IPS-11a (cell line): ENCODE results near the gene NUPR2.
"Not testable (repeated sequence)": the region's sequence is repeated elsewhere in the genome, so short reads cannot be mapped to it uniquely, and the experiment has no call there.

Experiments used
- H3K4me3 ChIP-seq: one replicate; pipeline ENCODE4 v1.5.1; 2013; ENCODE audit warnings: low read depth, low read length, control low read depth

The NUPR2 gene, protein sequence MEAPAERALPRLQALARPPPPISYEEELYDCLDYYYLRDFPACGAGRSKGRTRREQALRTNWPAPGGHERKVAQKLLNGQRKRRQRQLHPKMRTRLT

DNA sequence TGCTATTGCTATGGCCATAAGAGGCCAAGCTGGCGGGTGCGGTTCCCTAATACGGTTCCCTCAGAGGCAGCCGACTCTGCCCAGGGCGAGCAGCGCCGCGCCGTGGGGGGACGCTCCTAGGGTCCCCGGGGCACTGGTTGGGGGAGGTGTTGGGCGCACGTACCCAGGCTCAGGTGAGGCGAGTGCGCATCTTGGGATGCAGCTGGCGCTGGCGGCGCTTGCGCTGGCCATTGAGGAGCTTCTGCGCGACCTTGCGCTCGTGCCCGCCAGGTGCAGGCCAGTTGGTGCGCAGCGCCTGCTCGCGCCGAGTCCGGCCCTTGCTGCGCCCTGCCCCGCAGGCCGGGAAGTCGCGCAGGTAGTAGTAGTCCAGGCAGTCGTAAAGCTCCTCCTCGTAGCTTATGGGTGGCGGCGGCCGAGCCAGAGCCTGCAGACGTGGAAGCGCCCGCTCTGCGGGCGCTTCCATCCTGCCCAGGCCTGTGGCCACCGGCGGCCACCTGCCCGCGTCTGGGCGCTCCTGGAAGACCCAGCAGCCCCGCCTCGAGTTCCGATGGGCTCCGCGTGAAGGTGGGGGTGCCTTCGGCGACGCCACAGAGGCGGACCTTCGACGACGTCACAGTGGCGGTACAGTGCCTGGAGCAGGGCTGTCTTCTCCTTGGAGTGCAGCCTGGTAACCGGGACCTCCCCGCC lies at the start of gene NUPR2:
Gene NUPR2, minus strand, starts transcription at position 566 of the 687 bp plus-strand sequence. Its CDS starts 103 bp downstream, at position 463.
- H3K4me3 ChIP-seq = no peak within 1 kb of the TSS

DNA sequence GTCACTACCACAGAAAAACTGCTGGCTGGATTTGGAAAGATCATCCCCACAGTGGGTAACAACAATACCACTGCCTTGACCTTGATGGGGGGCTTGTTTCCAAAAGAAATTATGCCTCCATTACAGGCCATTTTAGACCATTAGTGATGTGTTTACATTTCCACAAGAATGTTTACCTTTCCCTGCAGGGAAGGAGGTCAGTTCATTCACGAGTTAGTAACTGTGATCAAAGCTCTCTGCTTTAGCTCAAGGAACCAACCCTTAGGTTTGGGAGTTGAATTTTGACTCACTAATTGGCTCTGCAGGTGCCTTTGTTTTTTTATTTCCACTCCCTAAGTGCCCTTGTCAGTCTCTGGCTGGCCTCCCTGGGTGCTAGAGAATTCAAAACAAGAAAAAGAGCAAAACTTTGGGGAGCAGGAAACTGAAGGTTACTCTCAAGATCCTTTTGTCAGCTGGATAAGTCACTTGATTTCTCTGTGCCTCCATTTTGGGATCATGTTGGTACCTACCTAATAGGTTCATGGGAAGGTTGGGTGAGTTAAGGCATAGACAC lies 41.1 kb upstream of the NUPR2 start:
- no peak overlapping the region for H3K4me3 ChIP-seq

DNA sequence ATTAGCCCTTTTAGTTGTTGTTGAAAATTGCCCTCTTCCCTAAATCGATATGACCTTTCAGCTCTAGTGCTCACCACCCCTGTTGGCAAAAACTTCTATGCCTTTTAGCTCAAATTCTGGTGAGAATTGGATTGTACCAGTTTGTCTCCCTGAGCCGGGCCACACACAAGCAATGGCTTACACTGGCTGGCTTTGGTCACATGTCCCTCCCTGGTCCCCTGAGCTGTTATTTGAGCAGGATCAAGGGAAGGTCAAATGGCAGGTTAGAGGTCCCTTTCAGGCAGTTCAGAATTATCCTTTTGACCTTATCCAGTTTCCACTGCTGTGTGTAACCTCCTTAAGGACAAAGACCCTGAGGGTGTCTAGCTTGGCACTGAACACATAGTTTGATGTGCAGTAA lies 14.8 kb upstream of the NUPR2 start:
- not testable (repeated sequence) for H3K4me3 ChIP-seq

DNA sequence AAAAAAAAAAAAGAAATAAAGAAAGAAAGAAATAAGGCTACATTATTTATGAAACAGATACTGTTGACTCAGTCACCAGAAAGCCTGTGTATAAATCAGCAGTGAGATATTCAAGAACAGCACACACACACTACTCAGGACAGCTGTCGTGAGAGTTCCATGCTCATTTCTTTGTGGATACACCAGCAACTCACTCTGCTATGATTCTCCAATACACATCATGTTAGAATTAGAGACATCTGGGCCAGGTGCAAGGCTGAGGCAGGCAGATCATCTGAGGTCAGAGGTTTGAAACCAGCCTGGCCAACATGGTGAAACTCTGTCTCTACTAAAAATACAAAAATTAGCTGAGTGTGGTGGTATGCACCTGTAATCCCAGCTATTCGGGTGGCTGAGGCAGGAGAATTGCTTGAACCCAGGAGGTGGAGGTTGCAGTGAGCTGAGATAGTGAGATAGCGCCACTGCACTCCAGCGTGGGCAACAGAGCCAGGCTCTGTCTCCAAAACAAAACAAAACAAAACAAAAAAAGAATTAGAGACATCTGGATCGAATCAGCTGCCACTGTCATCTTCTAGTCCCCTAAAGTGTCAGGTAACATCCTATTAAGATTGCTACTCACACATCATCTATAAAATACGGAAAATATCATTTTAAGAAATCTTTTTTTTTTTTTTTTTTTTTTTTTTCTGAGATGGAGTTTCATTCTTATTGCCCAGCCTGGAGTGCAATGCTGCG lies 11.2 kb upstream of the NUPR2 start:
- H3K4me3 ChIP-seq = no peak overlapping the region

DNA sequence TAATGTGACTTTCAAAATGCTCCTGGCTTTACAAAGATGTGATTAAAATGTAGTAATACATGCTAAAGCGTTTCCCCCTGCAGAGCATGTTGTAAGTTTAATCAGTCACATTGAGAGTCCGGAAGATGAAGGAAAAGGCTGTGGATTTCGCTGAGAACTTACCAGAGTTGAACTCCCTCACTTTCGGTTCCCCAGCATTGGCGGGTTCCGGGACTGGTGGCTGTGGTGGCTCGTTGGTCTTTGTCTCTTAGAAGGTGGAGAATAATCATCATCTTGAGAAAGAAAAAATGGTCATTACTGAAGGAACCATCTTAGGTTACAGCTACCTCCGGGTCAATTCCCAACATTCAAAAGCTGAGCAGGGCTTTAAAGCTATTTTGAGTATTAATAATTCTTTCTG lies 9.6 kb upstream of the NUPR2 start:
- H3K4me3 ChIP-seq = no peak overlapping the region

DNA sequence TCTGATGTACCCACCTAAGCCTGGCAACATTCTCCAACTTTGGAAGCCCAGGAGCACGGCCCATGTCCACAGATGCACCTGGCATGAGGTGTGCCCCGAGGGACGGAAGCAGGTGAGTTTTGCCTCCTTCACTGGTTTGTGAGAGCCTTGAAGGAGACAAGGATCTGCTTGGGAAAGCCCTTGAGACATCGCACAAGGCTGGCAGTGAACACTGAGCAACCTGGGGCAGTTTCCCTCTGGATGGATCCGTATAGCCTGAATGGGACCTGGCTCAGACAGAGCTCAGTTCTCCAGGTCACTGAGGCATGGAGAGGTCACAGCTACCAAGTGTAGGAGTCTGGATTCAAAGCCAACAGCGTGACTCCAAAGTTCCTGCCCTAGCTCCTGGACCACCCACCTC lies 8.8 kb upstream of the NUPR2 start:
- H3K4me3 ChIP-seq = no peak overlapping the region

DNA sequence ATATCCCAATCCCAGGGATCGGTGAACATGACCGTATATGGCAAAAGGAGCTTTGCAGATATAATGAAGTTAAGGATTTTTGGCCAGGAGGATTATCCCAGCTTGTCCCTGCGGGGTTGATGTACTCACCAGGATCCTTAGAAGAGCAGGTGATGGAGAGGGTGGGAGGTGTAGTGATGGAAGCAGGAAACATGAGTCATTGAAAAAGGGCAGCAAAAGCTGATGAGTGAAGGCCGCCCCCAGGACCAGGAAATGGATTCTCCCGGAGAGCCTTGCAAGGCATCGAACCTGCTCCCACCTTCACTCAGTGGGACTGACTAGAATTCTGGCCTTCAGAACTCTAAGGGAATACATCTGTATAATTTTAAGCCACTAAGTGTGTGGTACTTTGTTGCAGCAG lies 5.2 kb upstream of the NUPR2 start:
- H3K4me3 ChIP-seq = no peak overlapping the region

DNA sequence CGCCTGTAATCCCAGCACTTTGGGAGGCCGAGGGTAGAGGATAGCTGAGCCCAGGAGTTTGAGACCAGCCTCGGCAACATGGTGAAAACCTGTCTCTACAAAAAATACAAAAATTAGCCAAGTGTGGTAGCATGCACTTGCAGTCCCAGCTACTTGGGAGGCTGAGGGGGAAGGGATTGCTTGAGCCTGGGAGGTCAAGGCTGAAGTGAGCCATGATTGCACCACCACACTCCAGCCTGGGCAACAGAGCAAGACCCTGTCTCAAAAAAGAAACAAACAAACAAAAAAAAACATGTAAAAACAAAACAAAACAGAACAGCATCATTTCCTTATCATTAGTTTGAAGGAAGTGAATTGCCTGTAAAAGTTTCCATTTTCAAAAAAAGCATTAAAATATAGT lies 4.0 kb downstream of the NUPR2 start:
- not testable (repeated sequence) for H3K4me3 ChIP-seq

DNA sequence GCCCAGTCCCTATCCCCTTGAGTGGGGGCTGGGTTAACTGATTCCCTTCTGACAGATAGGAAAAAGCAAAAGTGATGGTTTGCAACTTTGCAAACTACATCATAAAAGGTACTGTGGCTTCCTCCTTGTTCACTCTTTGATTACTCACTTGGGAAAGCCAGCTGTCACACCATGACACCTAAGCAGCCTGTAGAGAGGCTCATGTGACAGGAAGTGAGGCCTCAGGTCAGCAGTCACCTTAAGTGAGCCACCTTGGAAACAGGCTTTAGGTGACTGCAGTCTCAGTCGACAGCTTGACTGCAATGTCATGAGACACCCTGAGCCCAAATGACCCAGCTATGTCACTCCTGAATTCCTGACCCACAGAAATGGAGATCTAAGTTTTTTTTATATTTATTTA lies 5.6 kb downstream of the NUPR2 start:
- no peak overlapping the region for H3K4me3 ChIP-seq

DNA sequence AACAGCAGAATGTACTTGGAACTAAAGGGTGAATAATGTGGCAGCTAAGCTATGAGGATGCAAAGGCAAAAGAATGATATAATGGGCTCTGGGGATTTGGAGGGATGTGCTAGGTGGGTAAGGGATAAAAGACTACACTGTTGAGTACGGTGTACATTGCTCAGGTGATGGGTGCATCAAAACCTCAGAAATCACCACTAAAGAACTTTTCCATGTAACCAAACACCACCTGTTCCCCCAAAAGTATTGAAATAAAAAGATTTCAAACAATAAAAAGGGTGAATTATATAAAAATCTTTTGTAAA lies 8.3 kb downstream of the NUPR2 start:
- H3K4me3 ChIP-seq = no peak overlapping the region

DNA sequence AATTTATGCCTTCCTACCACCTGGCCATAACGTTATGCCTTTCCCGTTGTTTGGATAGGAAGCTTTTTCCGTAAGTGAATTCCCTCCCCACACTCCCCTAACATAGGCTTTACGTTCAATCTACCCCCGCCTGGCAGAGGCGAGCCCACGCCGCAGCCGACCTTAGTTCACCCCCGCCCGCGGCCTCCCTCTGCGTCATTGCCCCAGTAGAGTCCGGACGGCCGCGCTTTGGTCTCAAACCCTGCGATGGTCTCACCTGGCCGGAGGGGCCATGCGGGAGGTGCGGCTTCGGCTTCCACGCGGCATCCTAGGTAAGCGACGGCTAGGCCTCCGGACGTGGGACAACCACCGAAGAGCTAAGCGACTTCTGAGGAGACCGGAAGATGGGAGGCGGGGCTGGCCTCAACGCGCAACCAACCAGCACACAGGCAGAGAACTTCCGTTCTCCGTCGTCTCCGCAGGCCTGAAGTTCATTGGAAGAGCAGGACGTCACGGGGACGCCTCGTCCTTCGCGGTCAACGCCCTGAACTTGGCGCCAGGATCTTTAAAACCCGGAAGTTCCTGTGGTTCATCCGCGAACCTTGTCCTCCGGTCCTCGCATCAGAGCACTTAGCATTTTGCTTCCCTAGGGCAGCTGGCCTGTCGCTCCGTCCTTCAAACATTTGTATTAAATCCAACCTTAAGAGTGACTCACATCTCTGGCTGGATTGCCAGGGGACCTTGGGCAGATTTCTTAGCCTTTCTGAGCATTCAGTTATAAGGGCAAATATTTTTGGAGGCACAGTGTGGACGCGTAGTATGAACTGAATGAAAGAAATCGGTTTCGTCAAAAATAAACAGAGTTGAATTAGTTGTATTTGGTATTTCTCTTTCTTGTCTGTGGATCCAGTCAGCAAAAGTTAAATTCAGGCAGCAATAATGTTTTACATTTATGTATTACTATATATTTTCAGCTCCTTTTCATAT lies 9.8 kb downstream of the NUPR2 start, which contains the start of gene CHCHD2:
Gene CHCHD2, minus strand, starts transcription at position 369 of the 966 bp plus-strand sequence. Its CDS starts 63 bp downstream, at position 306.
- peak within 1 kb of the TSS; percentile 58 for H3K4me3 ChIP-seq

DNA sequence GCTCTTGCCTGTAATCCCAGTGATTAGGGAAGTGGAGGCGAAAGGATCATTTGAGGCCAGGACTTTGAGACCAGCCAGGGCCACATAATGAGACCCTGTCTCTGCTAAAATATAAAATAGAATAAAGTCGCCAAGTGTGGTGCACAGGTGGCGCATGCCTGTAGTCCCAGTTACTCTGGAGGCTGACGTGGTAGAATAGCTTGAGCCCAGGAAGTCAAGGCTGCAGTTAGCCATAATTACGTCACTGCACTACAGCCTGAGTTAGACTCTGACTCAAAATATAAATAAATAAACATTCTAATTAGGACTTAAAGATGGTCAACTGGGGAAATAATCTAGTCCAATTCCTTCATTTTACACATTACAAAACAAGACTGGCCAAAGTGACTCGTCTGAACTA lies 10.7 kb downstream of the NUPR2 start:
- H3K4me3 ChIP-seq = peak overlapping the region; percentile 58

DNA sequence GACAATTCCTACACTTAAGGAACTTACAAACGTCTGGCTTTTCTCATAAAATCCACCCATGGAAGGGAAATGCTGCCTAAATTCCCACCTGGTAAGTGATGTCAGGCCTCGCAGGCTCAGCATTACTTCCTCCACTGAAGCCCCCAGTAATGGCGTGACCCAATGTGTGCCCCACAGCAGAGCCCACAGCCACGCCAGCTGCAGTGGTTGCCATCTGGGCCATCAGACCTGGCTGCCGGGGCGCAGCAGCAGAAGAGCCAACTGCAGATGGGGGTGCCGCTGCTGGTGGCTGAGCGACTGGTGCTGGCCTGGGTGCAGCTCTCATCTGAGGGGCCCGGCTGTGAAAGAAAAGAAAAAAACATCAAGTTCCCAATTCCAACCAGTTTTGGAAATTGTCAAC lies 12.1 kb downstream of the NUPR2 start:
- not testable (repeated sequence) for H3K4me3 ChIP-seq

DNA sequence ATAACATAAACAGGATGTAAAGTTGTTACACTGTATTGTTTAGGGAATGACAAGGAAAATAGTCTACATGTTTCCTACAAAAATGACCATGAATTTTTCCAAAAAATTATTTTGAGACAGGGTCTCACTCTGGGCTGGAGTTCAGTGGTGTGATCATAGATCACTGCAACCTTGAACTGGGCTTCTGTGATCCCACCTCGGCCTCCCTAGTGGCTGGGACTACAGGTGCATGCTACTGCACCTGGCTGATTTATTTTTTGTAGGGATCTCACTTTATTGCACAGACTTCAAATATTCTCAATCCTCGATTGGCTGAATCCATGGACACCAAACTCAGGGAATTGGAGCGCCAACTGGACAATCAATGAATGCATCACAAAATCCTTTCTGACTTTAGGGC lies 16.6 kb downstream of the NUPR2 start:
- H3K4me3 ChIP-seq = no peak overlapping the region

DNA sequence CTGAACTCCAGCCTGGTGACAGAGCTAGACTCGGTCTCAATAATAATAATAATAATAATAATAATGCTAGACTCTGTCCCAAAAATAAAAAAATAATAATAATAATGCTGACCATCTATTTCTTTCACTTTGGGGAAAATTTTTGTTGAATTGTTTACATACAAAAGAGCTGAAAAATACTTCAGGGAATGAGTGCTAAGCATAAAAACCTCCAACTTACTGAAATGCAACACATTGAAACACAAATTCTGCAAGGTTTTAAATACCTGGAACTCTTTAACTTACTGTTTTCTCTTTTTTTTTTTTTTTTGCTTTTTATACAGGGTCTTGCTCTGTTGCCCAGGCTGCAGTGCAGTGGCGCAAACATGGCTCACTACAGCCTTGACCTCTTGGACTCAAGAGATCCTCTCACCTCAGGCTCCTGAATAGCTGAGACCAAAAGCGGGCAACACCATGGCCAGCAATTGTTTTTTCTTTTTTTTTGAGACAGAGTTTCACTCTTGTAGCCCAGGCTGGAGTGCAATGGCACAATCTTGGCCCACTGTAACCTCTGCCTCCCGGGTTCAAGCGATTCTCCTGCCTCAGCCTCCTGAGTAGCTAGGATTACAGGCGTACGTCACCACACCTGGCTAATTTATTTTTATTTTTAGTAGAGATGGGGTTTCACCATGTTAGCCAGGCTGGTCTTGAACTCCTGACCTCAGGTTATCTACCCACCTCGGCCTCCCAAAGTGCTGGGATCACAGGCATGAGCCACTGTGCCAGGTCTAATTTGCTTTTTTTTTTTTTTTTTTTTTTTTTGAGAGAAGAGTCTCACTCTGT lies 17.8 kb downstream of the NUPR2 start:
- not testable (repeated sequence) for H3K4me3 ChIP-seq

DNA sequence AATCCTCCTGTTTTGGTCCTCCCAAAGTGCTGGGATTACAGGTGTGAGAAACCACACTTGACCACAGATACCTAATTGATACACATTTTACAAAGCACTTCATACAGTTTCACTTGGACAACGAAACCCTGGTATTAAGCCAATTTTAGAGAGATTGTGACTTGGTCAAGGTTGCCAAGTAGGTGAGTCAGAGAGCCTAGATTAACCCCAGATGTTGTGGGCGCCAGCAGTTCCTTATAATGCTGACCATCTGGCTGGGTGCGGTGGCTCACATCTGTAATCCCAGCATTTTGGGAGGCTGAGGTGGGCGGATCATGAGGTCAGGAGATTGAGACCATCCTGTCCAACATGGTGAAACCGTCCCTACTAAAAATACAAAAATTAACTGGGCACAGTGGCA lies 18.5 kb downstream of the NUPR2 start:
- no peak overlapping the region for H3K4me3 ChIP-seq

DNA sequence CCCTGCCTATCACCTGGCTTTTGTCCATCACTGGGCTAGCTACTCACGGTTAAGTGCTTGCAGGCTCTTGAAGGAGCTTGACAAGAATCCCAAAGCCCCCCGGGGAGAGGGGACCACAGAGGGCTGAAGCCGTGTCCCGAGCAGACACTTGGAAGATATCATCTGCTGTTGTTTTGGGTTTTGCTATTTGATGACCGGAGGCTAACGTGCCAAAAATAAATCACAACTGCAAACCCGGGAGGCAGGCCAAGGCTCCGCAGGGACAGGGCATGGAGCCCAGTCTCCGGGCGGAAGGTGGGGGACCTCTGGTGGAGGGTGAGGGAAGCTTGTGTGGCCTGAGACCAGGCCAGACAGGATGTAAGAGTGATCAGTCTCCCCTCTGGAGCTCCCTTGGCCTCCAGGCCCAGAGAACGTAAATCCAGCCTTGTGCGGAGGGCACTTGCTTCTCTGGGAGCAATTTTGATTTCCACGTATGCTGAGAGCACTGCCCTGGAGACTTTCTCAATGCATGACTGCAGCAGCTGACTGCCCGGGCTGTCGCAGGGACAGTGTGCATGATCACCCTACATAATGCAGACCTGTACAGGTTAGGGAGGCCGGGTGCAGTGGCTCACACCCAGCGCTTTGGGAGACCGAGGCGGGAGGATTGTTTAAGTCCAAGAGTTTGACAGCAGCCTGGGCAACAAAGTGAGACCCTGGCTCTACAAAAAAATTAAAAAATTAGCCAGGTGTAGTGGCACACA lies 23.3 kb downstream of the NUPR2 start, which contains the start of gene PHKG1:
Gene PHKG1, minus strand, starts transcription at position 164 of the 743 bp plus-strand sequence. CDS start 4,011 bp downstream, outside the sequence.
- H3K4me3 ChIP-seq = no peak within 1 kb of the TSS

DNA sequence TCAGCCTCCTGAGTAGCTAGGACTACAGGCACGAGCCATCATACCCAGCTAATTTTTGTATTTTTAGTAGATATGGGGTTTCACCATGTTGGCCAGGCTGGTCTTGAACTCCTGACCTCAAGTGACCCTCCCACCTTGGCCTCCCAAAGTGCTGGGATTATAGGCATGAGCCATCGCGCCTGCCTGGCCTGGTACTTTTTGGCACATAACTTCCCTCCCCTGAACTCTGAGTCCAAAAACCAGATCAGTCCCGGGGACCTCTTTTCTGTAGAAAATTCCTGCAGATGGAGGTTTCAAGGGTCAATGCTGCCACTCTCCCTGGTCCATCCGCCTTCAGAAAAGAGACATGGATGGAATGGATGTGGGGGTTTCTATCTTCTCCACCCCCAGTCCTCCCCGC lies 23.8 kb downstream of the NUPR2 start:
- H3K4me3 ChIP-seq = not testable (repeated sequence)

DNA sequence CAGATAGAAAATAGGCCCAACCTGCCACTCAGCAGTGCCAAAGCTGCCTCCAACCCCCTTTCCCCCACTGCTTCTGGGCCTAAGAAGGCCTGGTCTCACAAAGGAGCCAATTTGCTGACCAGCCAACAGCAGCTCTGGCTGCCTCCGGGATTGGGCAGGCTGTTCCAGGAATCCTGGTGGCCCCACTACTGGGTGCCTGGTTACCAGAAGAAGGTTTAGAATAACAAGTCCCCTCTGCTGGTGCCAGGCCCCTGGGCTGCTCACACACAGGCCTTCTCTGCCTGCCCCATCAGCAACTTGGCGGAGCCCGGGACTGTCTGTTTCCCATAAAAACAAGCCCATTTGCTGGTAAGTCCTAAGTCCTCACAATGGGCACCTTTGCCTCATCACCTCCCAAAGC lies 24.6 kb downstream of the NUPR2 start:
- H3K4me3 ChIP-seq = no peak overlapping the region
